ENCODE measurements around the gene SLC22A17.

The SLC22A17 gene

DNA sequence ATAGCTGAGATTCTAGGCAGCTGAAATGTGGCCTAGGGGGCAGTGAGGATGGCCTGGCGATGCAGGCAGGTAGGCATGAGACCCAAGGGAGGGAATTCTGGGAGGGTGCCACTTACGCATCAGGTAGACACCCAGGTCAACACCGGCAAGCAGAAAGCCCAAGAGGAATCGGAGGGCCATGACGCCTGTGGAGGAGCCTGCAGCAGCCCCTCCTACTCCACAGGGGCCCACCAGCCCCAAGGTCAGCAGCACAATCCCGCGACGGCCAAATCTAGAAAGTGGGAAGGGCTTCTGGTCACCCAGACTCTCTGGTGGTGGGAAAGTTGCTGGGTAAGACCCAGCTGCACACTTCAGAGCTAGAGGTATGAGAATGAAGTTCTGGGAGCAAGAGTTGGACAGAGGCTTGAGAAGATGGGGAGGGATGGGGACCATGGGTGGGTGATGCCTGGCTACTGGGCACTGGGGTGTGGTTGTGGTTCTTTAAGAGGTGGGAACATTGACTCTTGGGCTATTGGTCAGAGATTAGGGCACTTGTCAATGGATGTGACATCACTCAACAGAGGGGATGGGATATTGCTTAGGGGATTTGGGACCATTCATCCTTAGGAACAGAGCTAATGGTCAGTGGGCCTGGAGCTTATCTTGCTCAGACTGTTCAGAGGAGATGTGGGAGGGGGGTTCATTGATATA, 3.4 kb downstream of the SLC22A17 start:
- DNase-seq: no peak
- no peak overlapping the region for H3K18ac ChIP-seq (ENCODE audit: low read length)
- no peak overlapping the region for H2BK15ac ChIP-seq (replicated peaks; ENCODE audit: low read depth)
- no peak overlapping the region for H3K9ac ChIP-seq (ENCODE audit: low read length)
- no peak overlapping the region for H4K8ac ChIP-seq (ENCODE audit: low read depth, low read length)
- no peak overlapping the region for H2AK5ac ChIP-seq (ENCODE audit: low read length)
- H3K27me3 ChIP-seq (ENCODE audit: insufficient read depth, low read length, poor library complexity): no peaks in the 10 kb centered on the region
- no CpG with 5 or more reads among the region's 8 CpGs for WGBS (ENCODE audit: extremely low coverage, insufficient coverage, low lambda C conversion rate)
- no peak overlapping the region for H2BK5ac ChIP-seq (ENCODE audit: low read length)
- no peak overlapping the region for H3K4me2 ChIP-seq (ENCODE audit: low read length)
- H2BK120ac ChIP-seq (ENCODE audit: low read depth, low read length): no peak overlapping the region
- H3K56ac ChIP-seq (ENCODE audit: low read length): no peak overlapping the region
- no peak overlapping the region for H3K27ac ChIP-seq (ENCODE audit: low read depth, low read length)
- H3K79me1 ChIP-seq (ENCODE audit: low read length): no peaks in the 10 kb centered on the region
- peaks cover 2% of the 10 kb centered on the region for H3K4me1 ChIP-seq (ENCODE audit: control insufficient read depth, low read depth, low read length)
- H3K79me2 ChIP-seq (ENCODE audit: control insufficient read depth, insufficient read depth, low read length): no peaks in the 10 kb centered on the region
- H4K5ac ChIP-seq (ENCODE audit: low read length): no peak overlapping the region
- no peak overlapping the region for H3K23ac ChIP-seq (ENCODE audit: low read length)
- H3K4ac ChIP-seq (ENCODE audit: low read depth, low read length): no peak overlapping the region
- no peaks in the 10 kb centered on the region for H3K36me3 ChIP-seq (ENCODE audit: control insufficient read depth, insufficient read depth, low read length)
- no peak overlapping the region for H3K4me3 ChIP-seq (ENCODE audit: low read length)

DNA sequence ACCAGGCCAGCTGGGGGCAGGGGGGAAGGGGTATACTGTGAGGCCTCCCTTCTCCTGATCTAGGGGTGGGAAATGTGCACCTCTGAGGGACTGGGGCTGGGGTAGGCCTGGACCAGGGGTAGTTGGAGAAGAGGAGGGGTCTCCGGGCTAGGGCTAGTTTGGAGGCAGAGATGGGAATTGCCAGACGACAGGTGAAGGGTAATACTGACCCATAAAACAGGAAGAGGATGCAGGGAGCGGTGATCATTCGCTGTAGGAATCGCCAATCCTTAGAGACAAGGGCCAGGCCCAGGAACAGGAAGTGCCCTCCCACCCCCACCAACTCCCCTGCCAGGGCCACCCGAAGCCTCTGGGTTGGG, 4.4 kb downstream of the SLC22A17 start:
- Histone ChIP-seq H3K27me3 (ENCODE audit: insufficient read depth, low read length, poor library complexity) (no peaks in the 10 kb centered on the region), H2BK120ac (ENCODE audit: low read depth, low read length) (no peak overlapping the region), H2BK15ac (replicated peaks; ENCODE audit: low read depth) (no peak overlapping the region), H3K56ac (ENCODE audit: low read length) (no peak overlapping the region), H3K36me3 (ENCODE audit: control insufficient read depth, insufficient read depth, low read length) (no peaks in the 10 kb centered on the region), H3K18ac (ENCODE audit: low read length) (no peak overlapping the region), H2BK5ac (ENCODE audit: low read length) (no peak overlapping the region), H3K27ac (ENCODE audit: low read depth, low read length) (no peak overlapping the region), H3K9ac (ENCODE audit: low read length) (no peak overlapping the region), H3K79me1 (ENCODE audit: low read length) (no peaks in the 10 kb centered on the region), H2AK5ac (ENCODE audit: low read length) (no peak overlapping the region), H3K4me1 (ENCODE audit: control insufficient read depth, low read depth, low read length) (peaks cover 2% of the 10 kb centered on the region), H3K23ac (ENCODE audit: low read length) (no peak overlapping the region), H4K8ac (ENCODE audit: low read depth, low read length) (no peak overlapping the region), H3K4ac (ENCODE audit: low read depth, low read length) (no peak overlapping the region), H3K4me2 (ENCODE audit: low read length) (no peak overlapping the region), H3K4me3 (ENCODE audit: low read length) (no peak overlapping the region), H4K5ac (ENCODE audit: low read length) (no peak overlapping the region), H3K79me2 (ENCODE audit: control insufficient read depth, insufficient read depth, low read length) (no peaks in the 10 kb centered on the region)
- peak; percentile 29 for DNase-seq
- no CpG with 5 or more reads among the region's 6 CpGs for WGBS (ENCODE audit: extremely low coverage, insufficient coverage, low lambda C conversion rate)

DNA sequence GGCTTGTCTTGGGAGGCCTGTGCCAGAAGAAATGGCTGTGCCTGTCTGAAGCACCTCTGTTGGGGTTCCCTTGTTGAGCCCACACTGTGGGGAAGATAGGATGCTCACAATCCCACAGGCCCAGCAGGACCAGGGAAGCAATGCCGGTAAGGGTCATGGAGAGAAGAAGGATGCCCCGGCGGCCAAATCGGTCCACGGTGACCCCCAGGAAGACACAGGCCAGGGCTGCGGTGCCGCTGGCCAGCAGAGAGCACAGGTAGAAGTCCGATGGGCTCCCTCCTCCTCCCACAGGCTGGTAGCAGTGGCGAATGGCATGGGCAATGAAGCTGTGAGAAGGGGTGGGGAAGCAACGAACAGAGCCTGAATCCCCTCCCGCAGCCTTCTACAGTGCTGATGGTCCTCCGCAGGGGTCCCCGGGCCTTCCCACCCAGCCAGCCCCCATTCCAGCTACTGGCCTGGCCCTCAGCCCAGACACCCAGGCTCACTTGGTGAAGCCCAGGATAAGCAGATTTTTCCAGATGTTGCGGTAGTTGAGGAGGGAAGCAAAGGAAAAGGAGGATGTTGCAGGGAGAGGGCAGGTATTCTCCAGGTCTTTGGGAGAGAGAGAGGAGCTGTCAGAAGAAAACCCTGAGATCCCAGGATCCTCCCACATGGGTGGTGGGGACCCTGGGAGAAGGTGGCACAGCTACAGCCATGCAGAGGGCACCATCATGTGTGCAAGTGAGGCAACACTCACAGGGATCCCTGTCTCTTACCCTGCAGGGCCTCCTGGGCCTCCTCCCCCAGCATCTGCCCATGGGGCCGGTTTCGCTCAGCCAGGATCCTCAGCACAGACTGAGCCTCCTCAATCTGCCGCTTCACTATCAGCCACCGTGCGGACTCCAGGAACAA, 5.0 kb downstream of the SLC22A17 start:
- Histone ChIP-seq H3K23ac (ENCODE audit: low read length) (no peak overlapping the region), H3K36me3 (ENCODE audit: control insufficient read depth, insufficient read depth, low read length) (no peaks in the 10 kb centered on the region), H3K18ac (ENCODE audit: low read length) (no peak overlapping the region), H3K9ac (ENCODE audit: low read length) (no peak overlapping the region), H3K4me3 (ENCODE audit: low read length) (no peak overlapping the region), H3K4ac (ENCODE audit: low read depth, low read length) (no peak overlapping the region), H3K4me1 (ENCODE audit: control insufficient read depth, low read depth, low read length) (no peaks in the 10 kb centered on the region), H3K27ac (ENCODE audit: low read depth, low read length) (no peak overlapping the region), H3K79me1 (ENCODE audit: low read length) (no peaks in the 10 kb centered on the region), H3K4me2 (ENCODE audit: low read length) (no peak overlapping the region), H2BK120ac (ENCODE audit: low read depth, low read length) (no peak overlapping the region), H4K8ac (ENCODE audit: low read depth, low read length) (no peak overlapping the region), H3K79me2 (ENCODE audit: control insufficient read depth, insufficient read depth, low read length) (no peaks in the 10 kb centered on the region), H2BK5ac (ENCODE audit: low read length) (no peak overlapping the region), H3K56ac (ENCODE audit: low read length) (no peak overlapping the region), H4K5ac (ENCODE audit: low read length) (no peak overlapping the region), H2BK15ac (replicated peaks; ENCODE audit: low read depth) (no peak overlapping the region), H3K27me3 (ENCODE audit: insufficient read depth, low read length, poor library complexity) (no peaks in the 10 kb centered on the region), H2AK5ac (ENCODE audit: low read length) (no peak overlapping the region)
- WGBS (ENCODE audit: extremely low coverage, insufficient coverage, low lambda C conversion rate): no CpG with 5 or more reads among the region's 19 CpGs
- DNase-seq: no peak

DNA sequence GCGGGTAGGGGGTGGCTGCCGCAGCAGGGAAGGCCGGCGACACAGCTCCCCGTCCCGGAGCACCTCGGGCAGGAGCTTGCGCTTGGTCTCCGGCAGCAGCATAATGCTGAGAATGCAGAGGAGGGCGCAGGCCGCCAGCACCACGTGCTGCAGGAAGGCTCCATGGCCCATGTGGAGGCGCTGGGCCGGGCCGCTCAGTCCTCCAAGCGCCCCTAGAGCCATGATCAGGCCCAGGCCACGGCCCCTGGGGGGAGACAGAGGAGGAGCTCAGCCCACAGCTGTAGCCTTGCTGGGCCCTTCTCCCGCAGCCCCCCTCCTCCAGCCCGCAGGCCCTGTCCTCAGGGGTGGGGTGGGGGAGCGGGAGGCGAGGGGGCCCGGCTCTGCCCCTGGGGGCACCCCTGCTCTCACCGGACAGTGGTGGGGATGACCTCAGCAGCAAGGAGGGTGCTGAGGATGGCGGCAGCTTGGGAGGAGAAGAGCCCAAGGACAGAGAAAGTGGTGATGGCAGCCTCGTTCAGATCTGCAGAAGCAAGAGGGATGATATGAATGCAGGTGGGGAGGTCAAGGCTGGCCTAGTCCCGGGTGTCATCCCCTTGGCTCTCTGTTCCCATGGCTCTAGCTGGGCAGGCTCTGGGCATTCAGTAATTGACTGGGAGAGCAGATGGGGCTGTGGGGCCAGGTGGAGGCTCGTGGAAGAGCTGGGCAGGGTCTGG, 5.8 kb downstream of the SLC22A17 start:
- H4K8ac ChIP-seq (ENCODE audit: low read depth, low read length): no peak overlapping the region
- no peak overlapping the region for H3K9ac ChIP-seq (ENCODE audit: low read length)
- no peak overlapping the region for H3K4ac ChIP-seq (ENCODE audit: low read depth, low read length)
- no peak overlapping the region for H2BK15ac ChIP-seq (replicated peaks; ENCODE audit: low read depth)
- whole genome bisulfite sequencing (ENCODE audit: extremely low coverage, insufficient coverage, low lambda C conversion rate): no CpG with 5 or more reads among the region's 27 CpGs
- no peaks in the 10 kb centered on the region for H3K36me3 ChIP-seq (ENCODE audit: control insufficient read depth, insufficient read depth, low read length)
- no peak overlapping the region for H3K4me2 ChIP-seq (ENCODE audit: low read length)
- no peaks in the 10 kb centered on the region for H3K27me3 ChIP-seq (ENCODE audit: insufficient read depth, low read length, poor library complexity)
- no peak overlapping the region for H4K5ac ChIP-seq (ENCODE audit: low read length)
- H3K18ac ChIP-seq (ENCODE audit: low read length): no peak overlapping the region
- DNase-seq: no peak
- no peak overlapping the region for H2AK5ac ChIP-seq (ENCODE audit: low read length)
- H3K4me3 ChIP-seq (ENCODE audit: low read length): no peak overlapping the region
- H2BK5ac ChIP-seq (ENCODE audit: low read length): no peak overlapping the region
- no peak overlapping the region for H2BK120ac ChIP-seq (ENCODE audit: low read depth, low read length)
- peak overlapping the region; percentile 17 for H3K56ac ChIP-seq (ENCODE audit: low read length)
- H3K27ac ChIP-seq (ENCODE audit: low read depth, low read length): no peak overlapping the region
- no peaks in the 10 kb centered on the region for H3K79me2 ChIP-seq (ENCODE audit: control insufficient read depth, insufficient read depth, low read length)
- no peaks in the 10 kb centered on the region for H3K79me1 ChIP-seq (ENCODE audit: low read length)
- no peaks in the 10 kb centered on the region for H3K4me1 ChIP-seq (ENCODE audit: control insufficient read depth, low read depth, low read length)
- no peak overlapping the region for H3K23ac ChIP-seq (ENCODE audit: low read length)

DNA sequence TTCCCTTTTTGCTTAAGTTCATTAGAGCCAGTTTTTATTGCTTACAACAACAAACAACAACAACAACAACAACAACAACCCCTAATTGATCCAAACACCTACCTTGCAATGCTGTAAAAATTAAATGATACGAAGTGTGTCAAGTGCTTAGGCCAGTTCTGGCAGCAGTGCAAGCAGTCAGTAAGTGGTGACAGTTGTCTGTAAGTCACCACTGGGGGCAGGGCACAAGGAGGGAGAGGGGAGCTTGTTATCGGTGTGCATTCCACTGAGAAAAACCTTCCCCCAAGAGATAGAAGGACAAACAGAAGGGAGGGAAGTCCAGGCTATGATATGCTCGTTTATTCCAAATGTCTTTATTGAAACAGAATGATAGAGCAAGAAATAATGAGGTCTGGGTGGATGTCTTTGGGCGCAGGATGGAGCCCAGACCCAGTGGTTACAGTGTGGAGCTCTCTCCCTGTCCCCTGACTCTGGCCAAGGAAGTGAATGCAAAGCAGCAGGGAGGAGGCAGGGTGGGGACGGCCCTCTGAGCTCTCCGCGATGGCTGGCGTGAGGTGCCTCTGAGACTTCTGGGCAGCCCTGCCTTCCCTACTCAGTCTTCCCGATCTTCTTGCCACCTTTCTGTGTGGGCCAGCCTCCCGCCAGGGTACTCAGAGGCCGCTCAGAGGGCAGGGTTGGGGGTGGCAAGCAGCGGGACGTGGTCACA, 6.5 kb downstream of the SLC22A17 start:
- Histone ChIP-seq H2BK120ac (ENCODE audit: low read depth, low read length) (no peak overlapping the region), H3K4me2 (ENCODE audit: low read length) (no peak overlapping the region), H3K4ac (ENCODE audit: low read depth, low read length) (no peak overlapping the region), H4K8ac (ENCODE audit: low read depth, low read length) (no peak overlapping the region), H3K56ac (ENCODE audit: low read length) (peak overlapping the region; percentile 17), H2AK5ac (ENCODE audit: low read length) (no peak overlapping the region), H2BK15ac (replicated peaks; ENCODE audit: low read depth) (no peak overlapping the region), H4K5ac (ENCODE audit: low read length) (no peak overlapping the region), H3K36me3 (ENCODE audit: control insufficient read depth, insufficient read depth, low read length) (no peaks in the 10 kb centered on the region), H3K4me3 (ENCODE audit: low read length) (no peak overlapping the region), H3K27ac (ENCODE audit: low read depth, low read length) (no peak overlapping the region), H3K18ac (ENCODE audit: low read length) (no peak overlapping the region), H3K27me3 (ENCODE audit: insufficient read depth, low read length, poor library complexity) (no peaks in the 10 kb centered on the region), H2BK5ac (ENCODE audit: low read length) (no peak overlapping the region), H3K4me1 (ENCODE audit: control insufficient read depth, low read depth, low read length) (no peaks in the 10 kb centered on the region), H3K9ac (ENCODE audit: low read length) (no peak overlapping the region), H3K79me1 (ENCODE audit: low read length) (no peaks in the 10 kb centered on the region), H3K79me2 (ENCODE audit: control insufficient read depth, insufficient read depth, low read length) (no peaks in the 10 kb centered on the region), H3K23ac (ENCODE audit: low read length) (no peak overlapping the region)
- DNase-seq: peak; percentile 70
- WGBS (ENCODE audit: extremely low coverage, insufficient coverage, low lambda C conversion rate): no CpG with 5 or more reads among the region's 13 CpGs

All from mesendoderm (in vitro differentiated cells).